Glomerular visceral epithelial cell (primary cell): Measurements from ENCODE around the gene BLACAT1.
"Not testable (repeated sequence)": the region's sequence is repeated elsewhere in the genome, so short reads cannot be mapped to it uniquely, and the experiment has no call there.

Experiments
- DNase-seq: peaks from one replicate; pipeline ENCODE4 v3.0.0-alpha.2; 2016; ENCODE audit errors: extremely low spot score

The BLACAT1 gene

GRCh38 chr1:205441716-205442050, 14.2 kb downstream of the BLACAT1 start:
- no peak for DNase-seq

DNA sequence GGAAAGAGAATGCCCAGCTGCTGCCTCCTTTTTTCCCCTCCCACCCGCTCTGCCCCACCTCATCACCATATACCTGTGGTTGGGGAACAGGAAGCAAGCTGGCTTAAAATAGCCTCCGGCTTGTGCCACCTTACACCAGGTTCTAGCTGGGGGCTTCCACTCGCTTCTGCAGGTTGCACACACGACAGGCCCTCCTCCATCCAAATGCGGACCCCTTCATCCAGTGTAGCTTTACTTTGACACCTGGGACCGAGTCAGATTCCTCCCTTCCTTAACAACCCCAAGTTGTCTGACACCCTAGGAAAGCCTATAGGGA, 14.6 kb downstream of the BLACAT1 start:
- DNase-seq: no peak

DNA sequence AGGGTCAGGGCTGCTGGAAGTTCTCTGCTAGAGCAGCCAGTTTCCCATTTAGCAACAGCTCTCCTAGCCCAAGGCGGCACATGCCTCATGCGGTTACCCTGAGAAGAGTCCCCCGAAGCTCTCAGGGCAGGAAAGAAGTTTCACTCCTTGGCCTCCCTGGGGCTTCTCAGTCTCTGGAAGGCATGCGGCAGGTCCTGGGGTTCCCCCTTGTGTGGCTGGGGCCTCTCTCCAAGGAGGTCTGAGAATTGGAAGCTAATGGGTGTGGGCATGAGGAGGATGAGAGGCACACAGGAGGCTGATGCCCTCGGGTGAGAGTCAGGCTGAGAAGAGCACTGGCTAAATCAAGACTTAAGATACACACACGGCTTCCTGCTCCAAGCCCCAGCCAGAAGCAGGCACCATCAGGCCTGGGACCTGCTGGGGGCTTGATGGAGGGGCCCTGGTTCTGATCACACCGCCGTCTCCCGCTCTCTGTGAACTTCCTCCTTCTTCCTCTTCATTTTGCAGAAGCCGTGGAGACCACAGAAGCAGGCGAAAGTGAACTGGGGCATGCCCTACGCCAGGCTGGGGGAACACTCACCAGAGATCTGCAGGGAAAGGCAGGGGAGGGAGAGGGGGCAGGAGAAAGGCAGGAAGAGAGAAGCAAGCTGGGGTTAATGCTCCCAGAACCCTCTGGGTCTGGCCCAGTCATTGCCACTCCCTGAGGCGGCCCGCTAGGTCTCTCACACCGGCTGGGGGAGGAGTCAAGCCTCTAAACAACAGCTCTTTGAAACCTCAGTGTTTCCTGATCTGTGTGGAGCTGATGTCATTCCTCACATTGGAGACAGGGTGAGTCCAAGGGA, 15.1 kb downstream of the BLACAT1 start:
- peak; percentile 93 for DNase-seq

GRCh38 chr1:205440121-205440475, 15.7 kb downstream of the BLACAT1 start:
- no peak for DNase-seq

GRCh38 chr1:205438213-205439158, 17.4 kb downstream of the BLACAT1 start:
- DNase-seq: peak; percentile 84

- no peak for DNase-seq
Observed at GRCh38 chr1:205437570-205437969, 18.3 kb downstream of the BLACAT1 start.

GRCh38 chr1:205436776-205437410, 19.0 kb downstream of the BLACAT1 start:
- DNase-seq: no peak

DNA sequence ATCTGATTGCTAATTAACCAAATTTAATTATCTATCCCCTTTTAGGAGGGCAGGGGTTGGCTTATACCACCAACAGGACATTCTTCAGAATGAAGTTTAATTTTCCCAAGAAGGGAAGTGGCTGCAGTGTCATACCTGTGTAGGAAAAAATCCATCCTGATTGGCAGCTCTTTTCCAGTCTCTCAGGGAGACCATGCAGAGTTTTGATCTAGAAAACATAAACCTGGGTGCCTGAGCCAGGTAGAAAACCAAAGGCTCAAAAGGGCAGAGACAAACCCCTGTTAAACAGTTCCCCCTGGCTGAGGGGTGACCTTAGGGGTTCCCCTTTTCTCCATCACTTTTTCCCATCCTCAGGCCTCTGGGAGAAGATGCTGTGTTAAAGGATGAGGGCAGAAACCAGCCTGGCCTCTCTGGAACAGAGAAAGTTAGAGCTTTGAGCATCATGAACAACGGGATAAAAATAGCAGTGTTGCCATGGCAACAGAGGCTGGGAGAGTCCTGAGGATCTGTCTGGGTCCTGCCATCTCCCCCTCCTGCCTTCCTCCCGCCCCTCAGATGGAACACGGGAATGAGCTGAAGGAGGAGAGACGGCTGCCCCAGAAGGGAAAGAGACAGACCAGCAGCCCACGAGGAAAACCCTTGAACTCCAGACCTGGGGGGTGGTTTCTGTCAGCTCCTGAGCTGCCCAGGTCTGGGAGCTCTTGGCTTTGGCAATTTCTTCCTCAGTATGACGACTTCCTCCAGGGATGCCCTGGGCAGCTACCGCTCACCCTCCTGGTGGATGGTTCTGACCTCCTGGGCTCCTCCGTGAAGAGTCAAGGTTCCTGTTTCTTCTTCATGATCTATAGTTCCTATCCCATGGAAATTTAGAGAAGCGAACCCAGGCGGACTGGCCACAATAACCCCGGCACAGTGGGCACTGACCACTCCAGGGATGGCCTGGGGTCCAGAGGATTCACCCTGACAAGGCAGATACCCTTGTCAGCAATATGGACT, 20.0 kb downstream of the BLACAT1 start:
- no peak for DNase-seq

DNA sequence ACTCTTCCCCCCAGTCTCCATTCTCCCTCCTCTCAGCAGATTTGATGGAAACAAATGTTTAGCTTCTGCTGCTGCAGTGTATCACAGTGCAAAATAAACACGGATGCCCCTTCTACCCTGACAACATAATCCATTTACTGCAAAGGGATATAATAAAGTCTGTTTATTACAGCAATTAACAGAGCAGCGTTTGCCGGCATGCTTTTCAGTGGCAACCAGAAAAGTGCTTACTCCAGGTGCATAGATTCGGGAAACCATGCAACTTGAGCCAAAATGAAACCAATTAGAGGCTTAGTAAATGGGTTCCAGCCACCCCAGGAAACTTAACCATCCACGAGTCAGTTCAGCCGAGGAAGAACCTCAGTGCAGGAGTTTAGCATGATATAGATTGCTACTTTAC, 21.1 kb downstream of the BLACAT1 start:
- DNase-seq: no peak

DNA sequence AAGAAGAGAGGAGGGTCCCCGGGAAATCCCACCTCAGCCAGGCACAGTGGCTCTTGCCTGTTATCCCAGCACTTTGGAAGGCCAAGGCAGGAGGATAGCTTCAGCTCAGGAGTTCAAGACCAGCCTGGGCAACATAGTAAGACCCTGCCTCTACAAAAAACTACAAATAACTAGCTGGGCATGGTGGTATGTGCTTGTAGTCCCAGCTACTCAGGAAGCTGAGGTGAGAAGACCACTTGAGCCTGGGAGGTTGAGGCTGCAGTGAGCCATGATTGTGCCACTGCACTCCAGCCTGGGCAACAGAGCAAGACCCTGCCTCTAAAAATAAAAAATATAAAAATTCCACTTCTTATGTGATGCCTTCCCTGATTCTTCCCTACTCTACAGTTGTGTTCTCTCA, 23.2 kb downstream of the BLACAT1 start:
- not testable (repeated sequence) for DNase-seq

GRCh38 chr1:205432116-205432515, 23.7 kb downstream of the BLACAT1 start:
- no peak for DNase-seq

- peak; percentile 31 for DNase-seq
Observed at GRCh38 chr1:205430696-205431305, 25.0 kb downstream of the BLACAT1 start.

- no peak for DNase-seq
Observed at GRCh38 chr1:205429762-205430695, 25.8 kb downstream of the BLACAT1 start.

DNA sequence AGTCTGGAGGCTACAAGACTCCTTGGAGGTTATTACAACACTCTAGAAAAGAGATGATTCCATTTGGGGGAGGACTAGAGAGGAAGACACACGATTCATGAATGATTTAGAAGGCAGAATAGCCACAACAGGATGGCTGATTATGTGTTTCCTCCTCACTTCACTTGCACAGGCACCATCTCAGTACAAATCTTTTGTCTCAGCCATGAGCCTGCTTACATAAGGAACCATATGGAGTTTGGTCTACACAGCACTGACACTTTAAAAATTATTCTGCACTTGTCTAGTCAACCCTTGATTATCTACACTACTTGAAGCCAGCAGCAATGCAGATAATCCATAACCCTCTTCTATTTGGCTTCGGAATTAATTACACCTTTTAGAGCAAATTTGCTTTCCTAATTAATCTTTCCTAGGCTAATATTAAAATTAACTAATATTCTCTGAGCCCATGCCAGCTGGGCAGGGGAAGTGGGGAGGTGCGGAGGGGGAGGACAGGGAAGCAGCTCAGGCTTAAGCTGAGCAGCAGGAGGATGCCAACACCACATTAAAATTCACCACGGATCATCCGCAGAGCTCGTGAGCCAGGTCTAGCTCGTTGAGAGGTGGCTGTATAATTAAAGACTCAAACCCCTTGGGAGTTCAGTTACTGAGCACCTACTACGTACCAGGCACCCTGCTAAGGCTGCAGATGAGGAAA, 30.8 kb downstream of the BLACAT1 start:
- no peak for DNase-seq

DNA sequence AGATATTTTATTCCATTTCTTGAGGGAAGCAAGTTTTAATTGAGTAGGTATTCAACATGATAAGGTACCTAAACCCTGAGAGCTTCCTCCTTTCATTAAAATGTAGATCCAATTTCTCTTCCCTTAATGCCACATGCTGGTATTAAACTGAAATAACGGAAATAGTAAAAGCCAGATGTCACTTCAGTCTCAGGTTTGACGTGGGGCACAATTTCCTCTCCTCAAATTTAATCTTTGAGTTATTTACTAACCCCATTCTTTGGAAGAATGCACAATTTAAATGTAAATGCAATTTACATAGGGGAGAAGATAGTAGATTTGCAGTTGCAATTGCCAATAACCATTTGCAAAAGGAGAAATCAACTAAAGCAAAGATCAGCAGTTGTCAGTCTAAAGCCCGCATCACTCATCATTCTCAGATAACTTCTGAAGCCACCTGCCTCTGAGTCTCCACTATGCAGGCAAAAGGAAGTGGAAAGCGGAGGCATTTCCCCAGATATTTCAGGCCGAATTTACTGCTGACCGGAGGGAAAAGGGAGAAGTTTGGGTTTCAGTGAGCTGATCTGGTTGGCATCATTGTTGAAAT, 31.9 kb downstream of the BLACAT1 start:
- DNase-seq: no peak

DNA sequence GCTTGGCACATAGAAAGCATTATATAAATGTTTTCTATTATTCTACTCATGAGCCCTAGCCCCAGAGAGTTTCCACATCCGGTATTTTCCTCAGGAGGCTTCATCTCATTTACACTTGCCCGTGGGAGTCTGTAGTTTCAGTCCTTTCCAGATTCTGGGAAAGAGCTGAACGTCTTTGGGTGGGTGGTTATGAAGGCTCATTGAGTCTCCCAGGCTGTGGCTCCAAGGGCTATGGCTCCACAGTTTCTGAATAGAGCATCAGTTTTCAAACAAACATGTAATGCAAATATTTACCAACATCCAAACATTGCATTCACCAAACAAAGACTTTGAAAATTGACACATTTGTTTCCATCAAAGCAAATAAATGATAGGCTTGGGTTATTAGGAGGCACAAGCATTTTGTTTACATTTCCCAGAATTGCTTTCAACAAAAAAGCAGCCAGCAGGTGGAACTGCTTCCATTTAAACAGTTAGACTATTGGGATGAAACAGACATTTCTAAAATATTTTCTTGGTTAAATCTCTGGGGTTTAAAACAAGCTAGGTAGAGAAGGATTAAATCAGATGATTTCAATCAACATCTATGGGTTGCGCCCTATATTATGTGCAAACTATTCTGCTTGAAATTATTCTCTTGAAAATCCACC, 32.7 kb downstream of the BLACAT1 start:
- DNase-seq: no peak

GRCh38 chr1:205421798-205422197, 34.0 kb downstream of the BLACAT1 start, which contains the start of gene LEMD1:
TSS of gene LEMD1 (minus strand) at chr1:205422056. CDS start at chr1:205420536, 1,520 bp downstream.
- no peak for DNase-seq

- DNase-seq: no peak
Observed at GRCh38 chr1:205420938-205421337, 34.9 kb downstream of the BLACAT1 start.
